Prostate gland (tissue), 2 donors: ENCODE data around the gene NUP50. TPM values are rescaled to one million over a fixed set of nuclear protein-coding genes. Genes with fewer than 3 reads are reported as not detected.

Experiments
- DNase-seq: peaks from one replicate; pipeline ENCODE4 v3.0.0-alpha.2; 2019; ENCODE audit warnings: low spot score
- H3K27ac ChIP-seq, 2 donors: fragments of 200-600 bp; sonication (generic); 2 replicates each; pipeline ENCODE4 v1.5.1; 2017 to 2019
- H3K27me3 ChIP-seq: fragments of 200-600 bp; sonication (generic); replicated peaks from 2 replicates; pipeline ENCODE4 v1.5.1; 2019; ENCODE audit not compliant: insufficient read depth
- H3K36me3 ChIP-seq, 2 donors: fragments of 200-600 bp; sonication (generic); 1 replicate in 1 of 2; 2 replicates in 1 of 2; pipeline versions ENCODE4 v1.5.1 to v1.8.1; 2017 to 2019
- H3K4me1 ChIP-seq: fragments of 200-600 bp; sonication (generic); replicated peaks from 2 replicates; pipeline ENCODE4 v1.5.1; 2019
- H3K4me3 ChIP-seq, 2 donors: fragments of 200-600 bp; sonication (generic); 2 replicates each; pipeline ENCODE4 v1.5.1; 2017 to 2019
- H3K9me3 ChIP-seq: fragments of 200-600 bp; sonication (generic); 2 replicates; pipeline ENCODE4 v1.5.1; 2017
- CTCF ChIP-seq, 4 experiments: fragments of 200-600 bp in 2 of 4; fragments of 450-650 bp in 2 of 4; sonication (generic) in 2 of 4; IDR thresholded peaks; 1 replicate in 3 of 4; 2 replicates in 1 of 4; pipeline ENCODE4 v1.5.1; 2016 to 2019; ENCODE audit warnings: antibody characterized with exemption in 4 of 4, mild to moderate bottlenecking in 2 of 4, moderate library complexity in 2 of 4
- POLR2A ChIP-seq: fragments of 450-650 bp; IDR thresholded peaks from one replicate; pipeline ENCODE4 v1.6.1; 2016; ENCODE audit warnings: antibody characterized with exemption, mild to moderate bottlenecking
- POLR2AphosphoS5 ChIP-seq: sonication (generic); formaldehyde crosslinking; IDR thresholded peaks from one replicate; pipeline ENCODE4 v1.6.1; 2017; ENCODE audit warnings: antibody characterized with exemption
- WGBS: methylation state at CpG from one replicate; pipeline ENCODE4 v1.1.5; 2018; 5-methylcytosine and 5-hydroxymethylcytosine counted together
- intact Hi-C: fragments of 100-400 bp; cut with DNase I; formaldehyde crosslinking; loops from one replicate; pipeline ENCODE4 v1.14.2; 2022
- total RNA-seq, 2 donors: library from RNA; depleted of rRNA; stranded (reverse); fragments of >200 nt; gene quantifications; one replicate each; pipeline ENCODE4 v1.1.0, GENCODE V29; 2016

NUP50 gene
- total RNA-seq, 2 donors from 2014 or later: 51.4 to 101 TPM

DNA sequence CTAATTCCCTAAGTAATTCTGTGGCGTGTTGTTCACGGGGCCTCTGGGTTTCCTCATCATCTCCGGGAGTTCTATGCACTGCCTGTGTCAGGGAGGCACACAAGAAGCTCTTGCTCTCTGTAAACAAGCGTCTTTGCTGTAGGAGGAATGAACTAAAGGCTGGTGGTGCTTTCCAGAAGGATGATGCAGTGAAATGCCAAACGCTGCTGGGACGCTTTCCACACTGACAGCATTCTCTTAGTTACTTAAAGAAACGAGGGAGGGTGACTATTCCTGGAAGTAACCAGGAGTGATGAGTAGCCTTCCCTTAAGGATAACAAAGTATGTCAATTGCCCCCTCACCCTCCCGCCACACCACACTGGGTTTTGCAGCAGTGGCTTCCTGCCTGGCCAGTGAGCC, 38.5 kb upstream of the NUP50 start:
- H3K9me3 ChIP-seq: no peaks in the 10 kb centered on the region
- no peak overlapping the region for H3K27ac ChIP-seq
- 27% methylated on average over 8 of the region's 8 CpGs for WGBS
- no peak for DNase-seq
- H3K27me3 ChIP-seq: no peaks in the 10 kb centered on the region
- no peaks in the 10 kb centered on the region for H3K4me1 ChIP-seq
- intact Hi-C loops: no loop called here
- no peak overlapping the region for H3K4me3 ChIP-seq
- no peaks in the 10 kb centered on the region for H3K36me3 ChIP-seq
- TF ChIP-seq POLR2A (no peak), POLR2AphosphoS5 (no peak), CTCF (IDR thresholded peaks at IDR 0.05) (no peak)

DNA sequence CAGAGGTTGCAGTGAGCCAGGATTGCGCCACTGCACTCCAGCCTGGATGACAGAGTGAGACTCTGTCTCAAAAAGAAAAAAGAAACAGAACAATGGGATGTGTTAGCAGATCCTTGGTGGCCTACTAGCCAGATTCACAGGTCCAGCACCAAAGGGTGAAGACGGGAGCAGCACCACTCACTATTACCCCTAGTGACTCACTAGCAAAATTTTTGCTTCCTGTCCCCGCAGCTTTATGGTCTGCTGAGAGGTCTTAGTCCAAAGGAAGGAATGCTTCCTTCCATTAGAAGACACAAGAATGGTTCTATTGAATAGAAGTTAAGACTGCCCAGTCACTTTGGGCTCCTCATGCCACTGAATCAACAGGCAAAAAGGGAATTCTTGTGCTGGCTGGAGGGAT, 35.9 kb upstream of the NUP50 start:
- TF ChIP-seq CTCF (IDR thresholded peaks at IDR 0.05) (no peak), POLR2A (no peak), POLR2AphosphoS5 (no peak)
- no peak overlapping the region for H3K27ac ChIP-seq
- H3K4me3 ChIP-seq: no peak overlapping the region
- intact Hi-C loops: no loop called here
- no peak for DNase-seq
- 70% methylated on average over 3 of the region's 3 CpGs for WGBS
- H3K36me3 ChIP-seq: no peaks in the 10 kb centered on the region
- H3K27me3 ChIP-seq: no peaks in the 10 kb centered on the region
- H3K4me1 ChIP-seq: no peaks in the 10 kb centered on the region
- no peaks in the 10 kb centered on the region for H3K9me3 ChIP-seq

GRCh38 chr22:45129703-45130524, 33.8 kb upstream of the NUP50 start:
- DNase-seq: no peak
- intact Hi-C loops: no loop called here

GRCh38 chr22:45130891-45131290, 32.8 kb upstream of the NUP50 start:
- intact Hi-C loops: no loop called here
- no peak overlapping the region for H3K27ac ChIP-seq
- no peaks in the 10 kb centered on the region for H3K9me3 ChIP-seq
- TF ChIP-seq POLR2AphosphoS5: no peak
- no peak for DNase-seq
- no peaks in the 10 kb centered on the region for H3K27me3 ChIP-seq
- WGBS: 88% methylated on average over 8 of the region's 8 CpGs
- H3K36me3 ChIP-seq: peaks cover 0 to 12% of the 10 kb centered on the region in 2 donors
- no peaks in the 10 kb centered on the region for H3K4me1 ChIP-seq
- no peak overlapping the region for H3K4me3 ChIP-seq

More at GRCh38 chr22:45129703-45130524, 33.8 kb upstream of the NUP50 start:
- H3K27me3 ChIP-seq: no peaks in the 10 kb centered on the region
- H3K36me3 ChIP-seq: peaks cover 0 to 12% of the 10 kb centered on the region in 2 donors
- no peaks in the 10 kb centered on the region for H3K9me3 ChIP-seq
- no peak overlapping the region for H3K4me3 ChIP-seq
- H3K4me1 ChIP-seq: no peaks in the 10 kb centered on the region
- TF ChIP-seq POLR2A (no peak), POLR2AphosphoS5 (no peak), CTCF (IDR thresholded peaks at IDR 0.05) (no peak)
- 59% methylated on average over 14 of the region's 14 CpGs for WGBS
- no peak overlapping the region for H3K27ac ChIP-seq

DNA sequence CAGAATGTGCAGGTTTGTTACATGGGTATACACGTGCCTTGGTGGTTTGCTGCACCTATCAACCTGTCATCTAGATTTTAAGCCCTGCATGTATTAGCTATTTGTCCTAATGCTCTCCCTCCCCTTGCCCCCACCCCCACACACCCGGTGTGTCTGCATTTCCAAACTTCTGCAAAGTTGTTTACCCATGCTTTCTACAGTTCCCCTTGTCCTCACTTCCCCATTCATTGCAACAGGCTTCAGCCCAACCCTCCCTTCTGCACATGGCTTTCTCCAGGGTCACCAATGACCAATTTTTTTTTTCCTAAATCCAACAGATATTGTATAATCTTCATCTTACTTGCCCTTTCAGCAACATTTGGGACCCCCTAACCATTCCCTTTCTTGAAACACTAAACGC, 32.0 kb upstream of the NUP50 start:
- intact Hi-C loops: no loop called here
- H3K27me3 ChIP-seq: no peaks in the 10 kb centered on the region
- TF ChIP-seq POLR2A (no peak), CTCF (IDR thresholded peaks at IDR 0.05) (no peak), POLR2AphosphoS5 (no peak)
- no peaks in the 10 kb centered on the region for H3K4me1 ChIP-seq
- H3K36me3 ChIP-seq: peaks cover 0 to 12% of the 10 kb centered on the region in 2 donors
- WGBS: 67% methylated on average over 3 of the region's 3 CpGs
- no peaks in the 10 kb centered on the region for H3K9me3 ChIP-seq
- no peak overlapping the region for H3K27ac ChIP-seq
- no peak for DNase-seq
- no peak overlapping the region for H3K4me3 ChIP-seq
